SK-N-SH treated with all-trans-retinoic acid at 6 μM for 48 hours (cell line): ENCODE data around the gene MET.
A peak's percentile ranks its signal among the peaks of the same experiment; 100 is the strongest.

Experiments
- ATAC-seq: fragments of 200-7000 bp; cut with Tn5 transposase; 3 replicates; pipeline ENCODE4 v1.9.1; 2020; ENCODE audit warnings: mild to moderate bottlenecking, moderate library complexity
- ARNTL ChIP-seq: fragments of 450-650 bp; formaldehyde crosslinking; IDR thresholded peaks from 2 replicates; pipeline ENCODE4 v1.5.0; 2020; ENCODE audit warnings: low read depth, mild to moderate bottlenecking, moderate library complexity, borderline replicate concordance
- BACH2 ChIP-seq: fragments of 250-450 bp; sonication (Bioruptor Pico); IDR thresholded peaks from 2 replicates; pipeline ENCODE4 v1.9.0; 2021; ENCODE audit warnings: mild to moderate bottlenecking, borderline replicate concordance
- CSDC2 ChIP-seq: fragments of 250-450 bp; sonication (Bioruptor Pico); IDR thresholded peaks from 2 replicates; pipeline ENCODE4 v1.5.0; 2020; ENCODE audit warnings: mild to moderate bottlenecking, moderate library complexity
- CSRNP3 ChIP-seq: fragments of 250-450 bp; sonication (Bioruptor Pico); IDR thresholded peaks from 2 replicates; pipeline ENCODE4 v1.5.1; 2021; ENCODE audit warnings: mild to moderate bottlenecking, moderate library complexity
- ESRRG ChIP-seq: fragments of 250-450 bp; sonication (Bioruptor Pico); IDR thresholded peaks from 2 replicates; pipeline ENCODE4 v1.6.1; 2021; ENCODE audit warnings: mild to moderate bottlenecking
- GLIS3 ChIP-seq: fragments of 250-450 bp; sonication (Bioruptor Pico); IDR thresholded peaks from 2 replicates; pipeline ENCODE4 v1.5.0; 2020; ENCODE audit warnings: mild to moderate bottlenecking, moderate library complexity
- ISL1 ChIP-seq: fragments of 250-450 bp; sonication (Bioruptor Pico); IDR thresholded peaks from 2 replicates; pipeline ENCODE4 v2.1.2; 2022; ENCODE audit warnings: mild to moderate bottlenecking, moderate library complexity
- OSR1 ChIP-seq: fragments of 250-450 bp; sonication (Bioruptor Pico); IDR thresholded peaks from 2 replicates; pipeline ENCODE4 v1.8.0; 2022; ENCODE audit warnings: moderate library complexity, mild to moderate bottlenecking, inconsistent platforms
- PPARA ChIP-seq: fragments of 250-450 bp; sonication (Bioruptor Pico); IDR thresholded peaks from 2 replicates; pipeline ENCODE4 v1.5.0; 2020; ENCODE audit warnings: mild to moderate bottlenecking, borderline replicate concordance
- SNAI2 ChIP-seq: fragments of 250-450 bp; sonication (Bioruptor Pico); IDR thresholded peaks from 2 replicates; pipeline ENCODE4 v1.5.0; 2020; ENCODE audit warnings: mild to moderate bottlenecking, moderate library complexity
- TCF4 ChIP-seq: fragments of 250-450 bp; sonication (Bioruptor Pico); IDR thresholded peaks from 2 replicates; pipeline ENCODE4 v1.8.0; 2021; ENCODE audit warnings: mild to moderate bottlenecking, moderate library complexity, borderline replicate concordance
- TOX ChIP-seq: fragments of 250-450 bp; sonication (Bioruptor Pico); IDR thresholded peaks from 2 replicates; pipeline ENCODE4 v1.8.0; 2021; ENCODE audit warnings: mild to moderate bottlenecking, moderate library complexity, borderline replicate concordance
- ZC3H10 ChIP-seq: fragments of 250-450 bp; sonication (Bioruptor Pico); IDR thresholded peaks from 2 replicates; pipeline ENCODE4 v1.5.1; 2021; ENCODE audit warnings: mild to moderate bottlenecking, moderate library complexity
- ZFP30 ChIP-seq: fragments of 450-650 bp; formaldehyde crosslinking; IDR thresholded peaks from 2 replicates; pipeline ENCODE4 v1.5.0; 2022; ENCODE audit warnings: mild to moderate bottlenecking, moderate library complexity
- ZNF565 ChIP-seq: fragments of 450-650 bp; formaldehyde crosslinking; conservative IDR thresholded peaks from 2 replicates; pipeline ENCODE4 v1.5.0; 2020; ENCODE audit warnings: low read depth, mild to moderate bottlenecking, moderate library complexity
- ZNF70 ChIP-seq: fragments of 450-650 bp; formaldehyde crosslinking; IDR thresholded peaks from 2 replicates; pipeline ENCODE4 v1.5.0; 2020; ENCODE audit warnings: mild to moderate bottlenecking, moderate library complexity
- ZNF8 ChIP-seq: fragments of 450-650 bp; formaldehyde crosslinking; IDR thresholded peaks from 2 replicates; pipeline ENCODE4 v1.5.0; 2020; ENCODE audit warnings: mild to moderate bottlenecking, moderate library complexity
- TF ChIP-seq, protein P1 (sequence below): fragments of 250-450 bp; sonication (Bioruptor Pico); IDR thresholded peaks from 2 replicates; pipeline ENCODE4 v1.5.1; 2020; ENCODE audit warnings: low read depth, mild to moderate bottlenecking, moderate library complexity
- TF ChIP-seq, protein P2 (sequence below): fragments of 250-450 bp; sonication (Bioruptor Pico); IDR thresholded peaks from 2 replicates; pipeline ENCODE4 v1.8.0; 2021; ENCODE audit warnings: low read depth, mild to moderate bottlenecking, moderate library complexity, borderline replicate concordance
- TF ChIP-seq, protein P3 (sequence below): fragments of 250-450 bp; sonication (Bioruptor Pico); IDR thresholded peaks from 2 replicates; pipeline ENCODE4 v1.8.0; 2020; ENCODE audit warnings: mild to moderate bottlenecking, moderate library complexity, borderline replicate concordance
- TF ChIP-seq, protein P4 (sequence below): fragments of 250-450 bp; sonication (Bioruptor Pico); IDR thresholded peaks from 2 replicates; pipeline ENCODE4 v1.5.0; 2020; ENCODE audit warnings: mild to moderate bottlenecking, moderate library complexity

The MET gene

DNA sequence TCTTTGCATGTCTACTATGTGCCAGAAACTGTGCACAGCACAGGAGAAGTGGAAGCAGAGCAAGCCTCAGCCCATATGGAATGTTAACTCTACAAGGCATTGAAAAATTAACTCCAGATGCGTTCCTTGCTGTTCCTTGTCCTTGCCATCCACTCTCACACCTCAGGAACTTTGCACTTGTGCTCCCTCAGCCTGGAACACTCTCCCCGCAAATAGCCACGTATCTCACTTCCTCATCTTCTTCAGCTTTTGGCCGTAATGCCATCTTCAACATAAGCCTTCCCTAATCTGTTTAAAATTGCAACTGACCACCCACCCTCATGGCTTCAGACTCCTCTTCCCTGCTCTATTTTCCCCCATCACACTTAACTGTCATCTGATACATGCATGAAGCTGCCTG lies 107.2 kb downstream of the MET start:
- ATAC-seq: peak; percentile 10; the same call in 1 of the 3 replicates

GRCh38 chr7:116779931-116780330 lies 107.9 kb downstream of the MET start:
- TF ChIP-seq ZNF565 (no peak), ZFP30 (CRISPR knock-in tag) (no peak), OSR1 (CRISPR knock-in tag) (no peak), ZC3H10 (CRISPR knock-in tag) (no peak), CSDC2 (CRISPR knock-in tag) (no peak), PPARA (CRISPR knock-in tag) (no peak), ZNF8 (no peak), SNAI2 (no peak), ESRRG (CRISPR knock-in tag) (no peak), ARNTL (no peak), BACH2 (CRISPR knock-in tag) (no peak), ZNF70 (no peak), CSRNP3 (CRISPR knock-in tag) (no peak), TCF4 (CRISPR knock-in tag) (no peak), ISL1 (CRISPR knock-in tag) (no peak), GLIS3 (CRISPR knock-in tag) (no peak), TOX (no peak)
- TF ChIP-seq, protein P1, sequence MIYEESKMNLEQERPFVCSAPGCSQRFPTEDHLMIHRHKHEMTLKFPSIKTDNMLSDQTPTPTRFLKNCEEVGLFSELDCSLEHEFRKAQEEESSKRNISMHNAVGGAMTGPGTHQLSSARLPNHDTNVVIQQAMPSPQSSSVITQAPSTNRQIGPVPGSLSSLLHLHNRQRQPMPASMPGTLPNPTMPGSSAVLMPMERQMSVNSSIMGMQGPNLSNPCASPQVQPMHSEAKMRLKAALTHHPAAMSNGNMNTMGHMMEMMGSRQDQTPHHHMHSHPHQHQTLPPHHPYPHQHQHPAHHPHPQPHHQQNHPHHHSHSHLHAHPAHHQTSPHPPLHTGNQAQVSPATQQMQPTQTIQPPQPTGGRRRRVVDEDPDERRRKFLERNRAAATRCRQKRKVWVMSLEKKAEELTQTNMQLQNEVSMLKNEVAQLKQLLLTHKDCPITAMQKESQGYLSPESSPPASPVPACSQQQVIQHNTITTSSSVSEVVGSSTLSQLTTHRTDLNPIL (CRISPR knock-in tag): no peak
- TF ChIP-seq, protein P2, sequence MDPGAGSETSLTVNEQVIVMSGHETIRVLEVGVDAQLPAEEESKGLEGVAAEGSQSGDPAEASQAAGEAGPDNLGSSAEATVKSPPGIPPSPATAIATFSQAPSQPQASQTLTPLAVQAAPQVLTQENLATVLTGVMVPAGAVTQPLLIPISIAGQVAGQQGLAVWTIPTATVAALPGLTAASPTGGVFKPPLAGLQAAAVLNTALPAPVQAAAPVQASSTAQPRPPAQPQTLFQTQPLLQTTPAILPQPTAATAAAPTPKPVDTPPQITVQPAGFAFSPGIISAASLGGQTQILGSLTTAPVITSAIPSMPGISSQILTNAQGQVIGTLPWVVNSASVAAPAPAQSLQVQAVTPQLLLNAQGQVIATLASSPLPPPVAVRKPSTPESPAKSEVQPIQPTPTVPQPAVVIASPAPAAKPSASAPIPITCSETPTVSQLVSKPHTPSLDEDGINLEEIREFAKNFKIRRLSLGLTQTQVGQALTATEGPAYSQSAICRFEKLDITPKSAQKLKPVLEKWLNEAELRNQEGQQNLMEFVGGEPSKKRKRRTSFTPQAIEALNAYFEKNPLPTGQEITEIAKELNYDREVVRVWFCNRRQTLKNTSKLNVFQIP: no peak
- no peak for ATAC-seq

More for the DNA sequence above, 107.2 kb downstream of the MET start:
- TF ChIP-seq ZNF8 (no peak), CSDC2 (CRISPR knock-in tag) (no peak), ZFP30 (CRISPR knock-in tag) (no peak), ZNF565 (no peak), ARNTL (no peak), CSRNP3 (CRISPR knock-in tag) (no peak), GLIS3 (CRISPR knock-in tag) (no peak), TOX (no peak), PPARA (CRISPR knock-in tag) (no peak), ESRRG (CRISPR knock-in tag) (no peak), TCF4 (CRISPR knock-in tag) (no peak)
- TF ChIP-seq, protein P3, sequence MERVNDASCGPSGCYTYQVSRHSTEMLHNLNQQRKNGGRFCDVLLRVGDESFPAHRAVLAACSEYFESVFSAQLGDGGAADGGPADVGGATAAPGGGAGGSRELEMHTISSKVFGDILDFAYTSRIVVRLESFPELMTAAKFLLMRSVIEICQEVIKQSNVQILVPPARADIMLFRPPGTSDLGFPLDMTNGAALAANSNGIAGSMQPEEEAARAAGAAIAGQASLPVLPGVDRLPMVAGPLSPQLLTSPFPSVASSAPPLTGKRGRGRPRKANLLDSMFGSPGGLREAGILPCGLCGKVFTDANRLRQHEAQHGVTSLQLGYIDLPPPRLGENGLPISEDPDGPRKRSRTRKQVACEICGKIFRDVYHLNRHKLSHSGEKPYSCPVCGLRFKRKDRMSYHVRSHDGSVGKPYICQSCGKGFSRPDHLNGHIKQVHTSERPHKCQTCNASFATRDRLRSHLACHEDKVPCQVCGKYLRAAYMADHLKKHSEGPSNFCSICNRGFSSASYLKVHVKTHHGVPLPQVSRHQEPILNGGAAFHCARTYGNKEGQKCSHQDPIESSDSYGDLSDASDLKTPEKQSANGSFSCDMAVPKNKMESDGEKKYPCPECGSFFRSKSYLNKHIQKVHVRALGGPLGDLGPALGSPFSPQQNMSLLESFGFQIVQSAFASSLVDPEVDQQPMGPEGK: no peak

DNA sequence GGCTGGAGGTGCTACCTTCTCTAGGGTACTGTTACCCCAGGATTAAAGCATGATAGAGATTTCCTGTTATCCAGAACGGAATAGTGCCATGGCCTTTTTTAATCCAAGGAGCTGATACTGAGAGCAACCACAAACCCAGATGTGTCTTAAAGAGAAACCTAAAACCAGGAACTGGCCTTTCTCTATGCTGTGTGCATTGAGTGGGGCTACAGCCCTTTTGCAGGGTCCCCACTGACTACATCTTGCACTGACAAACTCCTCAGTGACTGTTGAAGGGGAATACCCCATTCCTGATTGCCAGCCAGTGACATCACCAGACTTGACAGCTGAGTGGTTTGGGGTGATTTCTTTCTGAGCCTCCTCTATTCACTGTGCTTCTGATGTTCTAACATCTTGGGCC lies 108.5 kb downstream of the MET start:
- ATAC-seq: no peak

DNA sequence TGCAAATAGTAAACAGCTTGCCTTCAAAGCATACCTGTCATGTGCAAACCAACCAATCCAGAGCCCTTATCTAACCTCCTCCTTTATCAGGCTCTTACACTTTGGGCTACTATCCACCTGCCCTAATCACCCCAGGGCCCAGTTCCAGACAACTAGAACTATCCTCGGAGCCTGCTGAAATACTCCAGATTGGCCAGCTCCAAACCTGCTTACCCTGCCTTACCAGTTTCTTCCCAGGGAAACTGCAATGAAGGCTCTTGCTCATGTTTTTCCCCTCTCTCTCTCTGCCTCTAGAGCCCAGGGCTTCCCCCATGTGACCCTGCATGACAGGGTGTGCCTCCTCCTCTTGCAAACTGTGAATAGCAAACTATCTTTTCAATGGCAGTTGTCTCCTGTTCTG lies 109.0 kb downstream of the MET start:
- no peak for ATAC-seq
- no peak for TF ChIP-seq CSDC2 (CRISPR knock-in tag)
- TF ChIP-seq CSRNP3 (CRISPR knock-in tag): no peak
- TF ChIP-seq TOX: no peak
- TF ChIP-seq ZNF70: no peak
- TF ChIP-seq, protein P2: no peak
- no peak for TF ChIP-seq BACH2 (CRISPR knock-in tag)
- TF ChIP-seq, protein P4, sequence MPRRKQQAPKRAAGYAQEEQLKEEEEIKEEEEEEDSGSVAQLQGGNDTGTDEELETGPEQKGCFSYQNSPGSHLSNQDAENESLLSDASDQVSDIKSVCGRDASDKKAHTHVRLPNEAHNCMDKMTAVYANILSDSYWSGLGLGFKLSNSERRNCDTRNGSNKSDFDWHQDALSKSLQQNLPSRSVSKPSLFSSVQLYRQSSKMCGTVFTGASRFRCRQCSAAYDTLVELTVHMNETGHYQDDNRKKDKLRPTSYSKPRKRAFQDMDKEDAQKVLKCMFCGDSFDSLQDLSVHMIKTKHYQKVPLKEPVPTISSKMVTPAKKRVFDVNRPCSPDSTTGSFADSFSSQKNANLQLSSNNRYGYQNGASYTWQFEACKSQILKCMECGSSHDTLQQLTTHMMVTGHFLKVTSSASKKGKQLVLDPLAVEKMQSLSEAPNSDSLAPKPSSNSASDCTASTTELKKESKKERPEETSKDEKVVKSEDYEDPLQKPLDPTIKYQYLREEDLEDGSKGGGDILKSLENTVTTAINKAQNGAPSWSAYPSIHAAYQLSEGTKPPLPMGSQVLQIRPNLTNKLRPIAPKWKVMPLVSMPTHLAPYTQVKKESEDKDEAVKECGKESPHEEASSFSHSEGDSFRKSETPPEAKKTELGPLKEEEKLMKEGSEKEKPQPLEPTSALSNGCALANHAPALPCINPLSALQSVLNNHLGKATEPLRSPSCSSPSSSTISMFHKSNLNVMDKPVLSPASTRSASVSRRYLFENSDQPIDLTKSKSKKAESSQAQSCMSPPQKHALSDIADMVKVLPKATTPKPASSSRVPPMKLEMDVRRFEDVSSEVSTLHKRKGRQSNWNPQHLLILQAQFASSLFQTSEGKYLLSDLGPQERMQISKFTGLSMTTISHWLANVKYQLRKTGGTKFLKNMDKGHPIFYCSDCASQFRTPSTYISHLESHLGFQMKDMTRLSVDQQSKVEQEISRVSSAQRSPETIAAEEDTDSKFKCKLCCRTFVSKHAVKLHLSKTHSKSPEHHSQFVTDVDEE (CRISPR knock-in tag): no peak

More for the DNA sequence above, 108.5 kb downstream of the MET start:
- TF ChIP-seq CSDC2 (CRISPR knock-in tag) (no peak), TOX (no peak), GLIS3 (CRISPR knock-in tag) (no peak), TCF4 (CRISPR knock-in tag) (no peak), ZC3H10 (CRISPR knock-in tag) (no peak), SNAI2 (no peak), ZNF565 (no peak), ZNF8 (no peak)
